Measurements from ENCODE around the gene GPHA2. TPM values are rescaled to one million over a fixed set of nuclear protein-coding genes. Genes with fewer than 3 reads are reported as not detected.

The GPHA2 gene
- total and polyA plus RNA-seq, 2 of the 13 experiments (the other 11 are each of a cell fraction or from before 2014, with no cell fraction given) = 13.0 to 19.1 TPM

- no peak for TF ChIP-seq SNAPC4 (CRISPR knock-in tag; IDR thresholded peaks at IDR 0.05)
- no peak; the same call in 1 of the 2 replicates for TF ChIP-seq ZBTB42 (CRISPR knock-in tag; IDR thresholded peaks at IDR 0.05)
- TF ChIP-seq ZNF136 (CRISPR knock-in tag; IDR thresholded peaks at IDR 0.05; ENCODE audit: low read depth) = no peak
- TF ChIP-seq ZFP62 (CRISPR knock-in tag; IDR thresholded peaks at IDR 0.05) = no peak
- no peak for TF ChIP-seq MEIS2 (CRISPR knock-in tag; IDR thresholded peaks at IDR 0.05)
- no peak for TF ChIP-seq NCOA5 (CRISPR knock-in tag; IDR thresholded peaks at IDR 0.05)
- peak; percentile 69; the same call in 1 of the 2 replicates for TF ChIP-seq GATAD1 (CRISPR knock-in tag; IDR thresholded peaks at IDR 0.05)
- TF ChIP-seq ZNF484 (CRISPR knock-in tag; IDR thresholded peaks at IDR 0.05; ENCODE audit: borderline replicate concordance, low read depth) = no peak
- no peak for TF ChIP-seq MXD3 (CRISPR knock-in tag; IDR thresholded peaks at IDR 0.05)
- TF ChIP-seq ZNF512B (CRISPR knock-in tag; IDR thresholded peaks at IDR 0.05; ENCODE audit: borderline replicate concordance) = no peak
- TF ChIP-seq KLF6 (CRISPR knock-in tag; IDR thresholded peaks at IDR 0.05) = no peak
- TF ChIP-seq IKZF1 (IDR thresholded peaks at IDR 0.05) = no peak
- 0 out of 2 replicates have a peak, but pooled peaks have one; percentile 16 for TF ChIP-seq TOPORS (CRISPR knock-in tag; IDR thresholded peaks at IDR 0.05)
- no peak for TF ChIP-seq PHF21A (CRISPR knock-in tag; IDR thresholded peaks at IDR 0.05)
- no peak for TF ChIP-seq ZNF564 (CRISPR knock-in tag; IDR thresholded peaks at IDR 0.05)
- no peak for TF ChIP-seq ZNF326 (CRISPR knock-in tag; IDR thresholded peaks at IDR 0.05; ENCODE audit: borderline replicate concordance)
- TF ChIP-seq ZNF256 (CRISPR knock-in tag; conservative IDR thresholded peaks at IDR 0.05) = no peak
- TF ChIP-seq AGO2 (optimal IDR thresholded peaks at IDR 0.05; ENCODE audit: low read depth, low read length) = no peak
- 0 out of 2 replicates have a peak, but pooled peaks have one; percentile 45 for TF ChIP-seq TFE3 (CRISPR knock-in tag; IDR thresholded peaks at IDR 0.05)
- TF ChIP-seq ZSCAN12 (CRISPR knock-in tag; IDR thresholded peaks at IDR 0.05) = no peak
- 0 out of 2 replicates have a peak, but pooled peaks have one; percentile 27 for TF ChIP-seq KDM3A (CRISPR knock-in tag; IDR thresholded peaks at IDR 0.05; ENCODE audit: low read depth)
Observed at GRCh38 chr11:64916040-64916774, 19.5 kb downstream of the GPHA2 start (continued).

All from HepG2 (cell line).